H9 (cell line): ENCODE data around the gene C12orf57. TPM values are rescaled to one million over a fixed set of nuclear protein-coding genes. Genes with fewer than 3 reads are reported as not detected.

Source experiments
- DNase-seq: peaks from one replicate; pipeline ENCODE4 v3.0.0-alpha.2; 2017
- H2AFZ ChIP-seq: one replicate; pipeline ENCODE4 v1.6.1; 2013; ENCODE audit warnings: mild to moderate bottlenecking, low read length, control low read depth, moderate library complexity
- H2AK5ac ChIP-seq: 2 replicates; pipeline ENCODE4 v1.6.1; 2013; ENCODE audit warnings: low read length, control low read depth, mixed read lengths; ENCODE audit not compliant: insufficient read length
- H2BK120ac ChIP-seq: one replicate; pipeline ENCODE4 v1.6.1; 2013; ENCODE audit warnings: low read depth, mild to moderate bottlenecking, low read length, control low read depth, inconsistent platforms; ENCODE audit not compliant: poor library complexity, severe bottlenecking
- H2BK12ac ChIP-seq: 2 replicates; pipeline ENCODE4 v1.6.1; 2013; ENCODE audit warnings: low read length, control low read depth, mixed read lengths, low read depth; ENCODE audit not compliant: insufficient read length
- H2BK15ac ChIP-seq: 2 replicates; pipeline ENCODE4 v1.6.1; 2013; ENCODE audit warnings: low read depth, low read length, control low read depth
- H2BK20ac ChIP-seq: one replicate; pipeline ENCODE4 v1.6.1; 2013; ENCODE audit warnings: low read depth, mild to moderate bottlenecking, low read length, control low read depth, inconsistent platforms; ENCODE audit not compliant: poor library complexity, severe bottlenecking
- H2BK5ac ChIP-seq: 2 replicates; pipeline ENCODE4 v1.6.1; 2013; ENCODE audit warnings: low read length, control low read depth, mixed read lengths; ENCODE audit not compliant: insufficient read length
- H3K14ac ChIP-seq: 2 replicates; pipeline ENCODE4 v1.6.1; 2013; ENCODE audit warnings: low read length, control low read depth; ENCODE audit not compliant: insufficient read depth
- H3K18ac ChIP-seq: 2 replicates; pipeline ENCODE4 v1.6.1; 2013; ENCODE audit warnings: low read depth, mild to moderate bottlenecking, mixed read lengths, low read length, control low read depth; ENCODE audit not compliant: insufficient read length
- H3K23ac ChIP-seq: 2 replicates; pipeline ENCODE4 v1.6.1; 2013; ENCODE audit warnings: low read length, control low read depth, mixed read lengths, low read depth; ENCODE audit not compliant: insufficient read length
- H3K23me2 ChIP-seq: 2 replicates; pipeline ENCODE4 v1.6.1; 2013; ENCODE audit warnings: low read depth, mild to moderate bottlenecking, mixed read lengths, low read length, control low read depth; ENCODE audit not compliant: insufficient read length, poor library complexity, severe bottlenecking
- H3K27ac ChIP-seq: 2 replicates; pipeline ENCODE4 v1.5.1; 2013; ENCODE audit warnings: low read length, control low read depth, mixed read lengths, low read depth; ENCODE audit not compliant: insufficient read length
- H3K27me3 ChIP-seq: 2 replicates; pipeline ENCODE4 v1.6.1; 2013; ENCODE audit warnings: low read length, control low read depth, inconsistent platforms; ENCODE audit not compliant: insufficient read depth
- H3K4ac ChIP-seq: 2 replicates; pipeline ENCODE4 v1.6.1; 2013; ENCODE audit warnings: low read depth, mild to moderate bottlenecking, control low read depth, inconsistent platforms, low read length, moderate library complexity
- H3K4me1 ChIP-seq: 2 replicates; pipeline ENCODE4 v1.6.1; 2013; ENCODE audit warnings: low read length, control low read depth, inconsistent platforms; ENCODE audit not compliant: insufficient read depth
- H3K4me2 ChIP-seq: 2 replicates; pipeline ENCODE4 v1.6.1; 2013; ENCODE audit warnings: low read length, control low read depth, mixed read lengths; ENCODE audit not compliant: insufficient read length, insufficient read depth
- H3K56ac ChIP-seq: 2 replicates; pipeline ENCODE4 v1.6.1; 2013; ENCODE audit warnings: low read depth, mild to moderate bottlenecking, mixed read lengths, low read length, control low read depth; ENCODE audit not compliant: insufficient read length
- H3K79me1 ChIP-seq: 2 replicates; pipeline ENCODE4 v1.6.1; 2013; ENCODE audit warnings: low read depth, mild to moderate bottlenecking, moderate library complexity, low read length, control low read depth, inconsistent platforms; ENCODE audit not compliant: insufficient read depth, poor library complexity, severe bottlenecking
- H3K79me2 ChIP-seq: 2 replicates; pipeline ENCODE4 v1.6.1; 2013; ENCODE audit warnings: low read length, control low read depth, inconsistent platforms; ENCODE audit not compliant: insufficient read depth
- H3K9ac ChIP-seq: 2 replicates; pipeline ENCODE4 v1.6.1; 2013; ENCODE audit warnings: low read length, control low read depth, mixed read lengths; ENCODE audit not compliant: insufficient read length; ENCODE audit errors: extremely low read depth
- H3K9me3 ChIP-seq: one replicate; pipeline ENCODE4 v1.6.1; 2013; ENCODE audit warnings: low read depth, low read length, inconsistent platforms; ENCODE audit not compliant: control insufficient read depth
- H3T11ph ChIP-seq: one replicate; pipeline ENCODE4 v1.6.1; 2013; ENCODE audit warnings: mild to moderate bottlenecking, low read length, control low read depth, inconsistent platforms
- H4K20me1 ChIP-seq: one replicate; pipeline ENCODE4 v1.6.1; 2013; ENCODE audit not compliant: control insufficient read depth, insufficient read length, insufficient read depth
- H4K5ac ChIP-seq: 2 replicates; pipeline ENCODE4 v1.6.1; 2013; ENCODE audit warnings: low read depth, mild to moderate bottlenecking, mixed read lengths, low read length, control low read depth; ENCODE audit not compliant: insufficient read length
- H4K8ac ChIP-seq: replicated peaks from 2 replicates; pipeline ENCODE4 v1.6.1; 2013; ENCODE audit warnings: low read length, control low read depth, mixed read lengths, low read depth; ENCODE audit not compliant: insufficient read length
- H4K91ac ChIP-seq: 2 replicates; pipeline ENCODE4 v1.6.1; 2013; ENCODE audit warnings: low read depth, mild to moderate bottlenecking, moderate library complexity, mixed read lengths, low read length, control low read depth; ENCODE audit not compliant: insufficient read length
- H3K27ac Mint-ChIP-seq, 3 experiments: 2 replicates in 2 of 3; 3 replicates in 1 of 3; pipeline ENCODE4 v1.8.0; 2020 to 2021; ENCODE audit warnings: mixed read lengths in 3 of 3, mild to moderate bottlenecking in 1 of 3, moderate library complexity in 1 of 3
- H3K27me3 Mint-ChIP-seq: 2 replicates; pipeline ENCODE4 v1.8.0; 2021; ENCODE audit warnings: low read depth, mild to moderate bottlenecking, moderate library complexity, mixed read lengths
- H3K36me3 Mint-ChIP-seq, 3 experiments: 2 replicates in 2 of 3; 3 replicates in 1 of 3; pipeline ENCODE4 v1.8.0; 2020 to 2021; ENCODE audit warnings: low read depth in 3 of 3, mixed read lengths in 3 of 3; ENCODE audit not compliant: insufficient read depth in 1 of 3
- H3K4me1 Mint-ChIP-seq, 2 experiments: 2 replicates each; pipeline ENCODE4 v1.8.0; 2020; ENCODE audit warnings: mixed read lengths in 2 of 2
- H3K4me3 Mint-ChIP-seq, 2 experiments: 2 replicates in 1 of 2; 3 replicates in 1 of 2; pipeline ENCODE4 v1.8.0; 2020 to 2021; ENCODE audit warnings: mild to moderate bottlenecking in 2 of 2, mixed read lengths in 2 of 2, moderate library complexity in 1 of 2
- H3K9me3 Mint-ChIP-seq, 2 experiments: 2 replicates in 1 of 2; 3 replicates in 1 of 2; pipeline ENCODE4 v1.8.0; 2020; ENCODE audit warnings: mild to moderate bottlenecking in 2 of 2, mixed read lengths in 2 of 2, moderate library complexity in 1 of 2
- WGBS: extraction: QIAGEN DNeasy Blood & Tissue Kit; methylation state at CpG from one replicate; pipeline ENCODE4 v1.1.7; 2013; ENCODE audit warnings: missing lambda C conversion rate, low lambda C conversion rate, mixed read lengths; ENCODE audit not compliant: insufficient read length; ENCODE audit errors: extremely low coverage; 5-methylcytosine and 5-hydroxymethylcytosine counted together
- total RNA-seq: library from RNA; stranded (reverse); gene quantifications from 2 replicates; pipeline ENCODE4 v1.2.1, GENCODE V29; 2021
- TF ChIP-seq, protein P1 (sequence below): fragments of 200-600 bp; sonication (generic); conservative IDR thresholded peaks from 3 replicates; pipeline ENCODE4 v1.8.0; 2021; ENCODE audit warnings: antibody characterized with exemption, mild to moderate bottlenecking

The C12orf57 gene
- total RNA-seq, 1 experiment from 2014 or later = 195 TPM

DNA sequence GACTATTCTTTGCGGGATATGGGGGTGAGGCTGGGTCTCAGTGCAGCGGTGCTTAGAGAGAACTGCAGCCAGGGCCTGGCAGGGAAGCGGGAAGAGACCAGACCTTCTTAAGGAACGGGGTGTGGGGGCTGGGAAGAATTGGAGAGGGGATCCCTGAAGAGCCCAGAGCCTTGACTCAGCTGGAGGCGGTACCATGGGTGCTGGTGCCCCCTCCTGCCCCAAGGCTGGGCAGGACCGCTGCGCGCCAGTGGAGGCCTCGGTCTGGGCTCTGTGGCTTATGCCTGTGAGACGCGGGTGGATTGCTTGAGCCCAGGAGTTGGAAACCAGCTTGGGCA is 1.5 kb upstream of the C12orf57 start:
- peaks cover 2% of the 10 kb centered on the region; the same call in 1 of the 2 replicates for H3K27me3 Mint-ChIP-seq
- H3K56ac ChIP-seq = no peak overlapping the region

More for the DNA sequence above, 1.5 kb upstream of the C12orf57 start:
- H4K5ac ChIP-seq = no peak overlapping the region
- DNase-seq = no peak
- H4K20me1 ChIP-seq = no peaks in the 10 kb centered on the region
- H3K27me3 ChIP-seq = no peaks in the 10 kb centered on the region
- H2BK120ac ChIP-seq = no peak overlapping the region
- Mint-ChIP-seq H3K36me3 (peaks cover 15 to 48% (median 30%) of the 10 kb centered on the region in 3 experiments), H3K27ac (peak overlapping the region; percentile 98 to 100 (median 100); a peak in 6 of 7 replicates), H3K4me1 (peaks cover 39 to 49% of the 10 kb centered on the region in 2 experiments), H3K9me3 (no peaks in the 10 kb centered on the region; a peak in 2 of 5 replicates), H3K4me3 (peak overlapping the region; percentile 24 to 69)
- no peak overlapping the region for H3K9ac ChIP-seq
- H3T11ph ChIP-seq = no peak overlapping the region
- H3K18ac ChIP-seq = no peak overlapping the region
- TF ChIP-seq, protein P1, sequence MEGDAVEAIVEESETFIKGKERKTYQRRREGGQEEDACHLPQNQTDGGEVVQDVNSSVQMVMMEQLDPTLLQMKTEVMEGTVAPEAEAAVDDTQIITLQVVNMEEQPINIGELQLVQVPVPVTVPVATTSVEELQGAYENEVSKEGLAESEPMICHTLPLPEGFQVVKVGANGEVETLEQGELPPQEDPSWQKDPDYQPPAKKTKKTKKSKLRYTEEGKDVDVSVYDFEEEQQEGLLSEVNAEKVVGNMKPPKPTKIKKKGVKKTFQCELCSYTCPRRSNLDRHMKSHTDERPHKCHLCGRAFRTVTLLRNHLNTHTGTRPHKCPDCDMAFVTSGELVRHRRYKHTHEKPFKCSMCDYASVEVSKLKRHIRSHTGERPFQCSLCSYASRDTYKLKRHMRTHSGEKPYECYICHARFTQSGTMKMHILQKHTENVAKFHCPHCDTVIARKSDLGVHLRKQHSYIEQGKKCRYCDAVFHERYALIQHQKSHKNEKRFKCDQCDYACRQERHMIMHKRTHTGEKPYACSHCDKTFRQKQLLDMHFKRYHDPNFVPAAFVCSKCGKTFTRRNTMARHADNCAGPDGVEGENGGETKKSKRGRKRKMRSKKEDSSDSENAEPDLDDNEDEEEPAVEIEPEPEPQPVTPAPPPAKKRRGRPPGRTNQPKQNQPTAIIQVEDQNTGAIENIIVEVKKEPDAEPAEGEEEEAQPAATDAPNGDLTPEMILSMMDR = no peak
- no peak overlapping the region for H3K27ac ChIP-seq
- H3K4me2 ChIP-seq = no peak overlapping the region
- H2AK5ac ChIP-seq = no peak overlapping the region
- H3K4ac ChIP-seq = no peak overlapping the region
- H4K8ac ChIP-seq = no peak overlapping the region
- H4K91ac ChIP-seq = no peak overlapping the region
- peaks cover 20% of the 10 kb centered on the region for H3K23me2 ChIP-seq
- H2AFZ ChIP-seq = no peak overlapping the region
- H2BK5ac ChIP-seq = no peak overlapping the region
- H3K4me1 ChIP-seq = 0 out of 2 replicates have a peak, but pooled peaks cover 4% of the 10 kb centered on the region
- no peak overlapping the region for H2BK12ac ChIP-seq
- no peaks in the 10 kb centered on the region for H3K79me1 ChIP-seq
- H2BK15ac ChIP-seq = no peak overlapping the region
- no CpG with 5 or more reads among the region's 11 CpGs for WGBS
- no peak overlapping the region for H3K14ac ChIP-seq
- H2BK20ac ChIP-seq = no peak overlapping the region
- H3K9me3 ChIP-seq = no peaks in the 10 kb centered on the region
- no peak overlapping the region for H3K23ac ChIP-seq
- no peaks in the 10 kb centered on the region for H3K79me2 ChIP-seq
